Type B pancreatic cell (in vitro differentiated cells): Measurements from ENCODE around the gene EPN3. TPM values are rescaled to one million over a fixed set of nuclear protein-coding genes. Genes with fewer than 3 reads are reported as not detected.

ENCODE experiments used
- DNase-seq: peaks from one replicate; pipeline ENCODE4 v3.0.0; 2021; ENCODE audit warnings: mixed read lengths; ENCODE audit not compliant: unreplicated experiment; ENCODE audit errors: extremely low spot score
- H3K27ac Mint-ChIP-seq: 2 replicates; pipeline ENCODE4 v1.8.0; 2021; ENCODE audit warnings: mild to moderate bottlenecking, mixed read lengths
- H3K27me3 Mint-ChIP-seq: 2 replicates; pipeline ENCODE4 v1.8.0; 2021; ENCODE audit warnings: mixed read lengths
- H3K36me3 Mint-ChIP-seq: 2 replicates; pipeline ENCODE4 v1.8.0; 2021; ENCODE audit warnings: mixed read lengths
- H3K4me1 Mint-ChIP-seq: one replicate; pipeline ENCODE4 v1.8.0; 2021; ENCODE audit warnings: mixed read lengths; ENCODE audit not compliant: unreplicated experiment
- H3K4me3 Mint-ChIP-seq: 2 replicates; pipeline ENCODE4 v1.8.0; 2021; ENCODE audit warnings: mild to moderate bottlenecking, mixed read lengths
- H3K9me3 Mint-ChIP-seq: 2 replicates; pipeline ENCODE4 v1.8.0; 2021; ENCODE audit warnings: mixed read lengths
- total RNA-seq: library from RNA; stranded (reverse); gene quantifications from 2 replicates; pipeline ENCODE4 v1.2.1, GENCODE V29; 2021; ENCODE audit warnings: low replicate concordance
- TF ChIP-seq, protein P1 (sequence below): fragments of 200-600 bp; sonication (generic); conservative IDR thresholded peaks from 2 replicates; pipeline ENCODE4 v1.5.0; 2021; ENCODE audit warnings: antibody characterized with exemption, mild to moderate bottlenecking

The EPN3 gene
- total RNA-seq, 1 donor from 2014 or later = 41.7 TPM

DNA sequence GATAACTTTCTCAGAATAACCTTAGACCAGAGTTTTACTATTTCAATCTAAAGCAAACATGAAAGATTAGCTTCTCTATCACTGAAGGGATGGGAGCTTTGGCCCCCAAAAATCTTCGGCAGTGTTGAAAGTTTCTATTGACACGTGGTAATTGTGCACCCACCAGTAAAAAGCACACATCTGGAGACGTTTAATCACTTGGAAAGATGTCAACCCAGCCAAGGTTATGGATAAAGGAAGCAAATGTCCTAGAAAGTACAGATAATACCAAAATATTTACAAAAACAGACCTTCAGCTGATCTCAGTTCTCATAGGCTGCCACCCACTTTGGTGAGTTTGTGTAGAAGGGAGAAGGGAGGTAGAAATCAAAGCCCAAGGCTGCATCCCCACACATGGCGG, 19.0 kb upstream of the EPN3 start:
- Mint-ChIP-seq H3K27me3 (no peaks in the 10 kb centered on the region), H3K4me1 (peaks cover 49% of the 10 kb centered on the region), H3K9me3 (no peaks in the 10 kb centered on the region), H3K4me3 (no peak overlapping the region), H3K36me3 (no peaks in the 10 kb centered on the region), H3K27ac (no peak overlapping the region)
- TF ChIP-seq, protein P1, sequence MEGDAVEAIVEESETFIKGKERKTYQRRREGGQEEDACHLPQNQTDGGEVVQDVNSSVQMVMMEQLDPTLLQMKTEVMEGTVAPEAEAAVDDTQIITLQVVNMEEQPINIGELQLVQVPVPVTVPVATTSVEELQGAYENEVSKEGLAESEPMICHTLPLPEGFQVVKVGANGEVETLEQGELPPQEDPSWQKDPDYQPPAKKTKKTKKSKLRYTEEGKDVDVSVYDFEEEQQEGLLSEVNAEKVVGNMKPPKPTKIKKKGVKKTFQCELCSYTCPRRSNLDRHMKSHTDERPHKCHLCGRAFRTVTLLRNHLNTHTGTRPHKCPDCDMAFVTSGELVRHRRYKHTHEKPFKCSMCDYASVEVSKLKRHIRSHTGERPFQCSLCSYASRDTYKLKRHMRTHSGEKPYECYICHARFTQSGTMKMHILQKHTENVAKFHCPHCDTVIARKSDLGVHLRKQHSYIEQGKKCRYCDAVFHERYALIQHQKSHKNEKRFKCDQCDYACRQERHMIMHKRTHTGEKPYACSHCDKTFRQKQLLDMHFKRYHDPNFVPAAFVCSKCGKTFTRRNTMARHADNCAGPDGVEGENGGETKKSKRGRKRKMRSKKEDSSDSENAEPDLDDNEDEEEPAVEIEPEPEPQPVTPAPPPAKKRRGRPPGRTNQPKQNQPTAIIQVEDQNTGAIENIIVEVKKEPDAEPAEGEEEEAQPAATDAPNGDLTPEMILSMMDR = no peak
- no peak for DNase-seq

GRCh38 chr17:50514388-50514787, 18.1 kb upstream of the EPN3 start:
- Mint-ChIP-seq H3K27ac (no peak overlapping the region), H3K36me3 (no peaks in the 10 kb centered on the region), H3K27me3 (no peaks in the 10 kb centered on the region), H3K9me3 (no peaks in the 10 kb centered on the region), H3K4me3 (no peak overlapping the region), H3K4me1 (peaks cover 48% of the 10 kb centered on the region)
- TF ChIP-seq, protein P1 = no peak
- no peak for DNase-seq

- Mint-ChIP-seq H3K27ac (no peak overlapping the region), H3K4me1 (peaks cover 44% of the 10 kb centered on the region), H3K9me3 (no peaks in the 10 kb centered on the region), H3K36me3 (no peaks in the 10 kb centered on the region), H3K27me3 (no peaks in the 10 kb centered on the region), H3K4me3 (no peak overlapping the region)
- TF ChIP-seq, protein P1 = no peak
- DNase-seq = no peak
Observed at GRCh38 chr17:50514936-50515702, 17.4 kb upstream of the EPN3 start.

DNA sequence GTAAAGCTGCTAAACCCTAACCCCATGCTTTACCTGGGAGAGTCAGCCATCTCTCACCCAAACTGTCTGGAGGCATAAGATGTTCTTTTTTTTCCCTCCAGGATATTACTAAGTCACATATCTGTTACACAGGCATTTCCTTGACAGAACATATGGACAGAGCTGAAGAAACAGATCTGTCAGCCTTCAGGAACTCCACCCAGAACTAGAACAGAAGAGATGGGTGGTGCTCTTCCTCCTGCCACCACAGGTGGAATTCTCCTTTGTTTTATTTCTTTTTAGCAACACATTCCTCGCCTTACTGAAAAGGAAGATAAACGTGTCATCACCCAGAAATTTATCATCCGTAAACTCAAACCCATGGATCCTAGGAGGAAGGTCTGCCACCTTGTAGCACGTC, 15.5 kb upstream of the EPN3 start:
- peak overlapping the region; percentile 58 for H3K27ac Mint-ChIP-seq
- no peak for DNase-seq
- TF ChIP-seq, protein P1 = no peak
- no peaks in the 10 kb centered on the region for H3K9me3 Mint-ChIP-seq
- H3K27me3 Mint-ChIP-seq = no peaks in the 10 kb centered on the region
- H3K4me3 Mint-ChIP-seq = no peak overlapping the region
- no peaks in the 10 kb centered on the region for H3K36me3 Mint-ChIP-seq
- peaks cover 29% of the 10 kb centered on the region for H3K4me1 Mint-ChIP-seq

DNA sequence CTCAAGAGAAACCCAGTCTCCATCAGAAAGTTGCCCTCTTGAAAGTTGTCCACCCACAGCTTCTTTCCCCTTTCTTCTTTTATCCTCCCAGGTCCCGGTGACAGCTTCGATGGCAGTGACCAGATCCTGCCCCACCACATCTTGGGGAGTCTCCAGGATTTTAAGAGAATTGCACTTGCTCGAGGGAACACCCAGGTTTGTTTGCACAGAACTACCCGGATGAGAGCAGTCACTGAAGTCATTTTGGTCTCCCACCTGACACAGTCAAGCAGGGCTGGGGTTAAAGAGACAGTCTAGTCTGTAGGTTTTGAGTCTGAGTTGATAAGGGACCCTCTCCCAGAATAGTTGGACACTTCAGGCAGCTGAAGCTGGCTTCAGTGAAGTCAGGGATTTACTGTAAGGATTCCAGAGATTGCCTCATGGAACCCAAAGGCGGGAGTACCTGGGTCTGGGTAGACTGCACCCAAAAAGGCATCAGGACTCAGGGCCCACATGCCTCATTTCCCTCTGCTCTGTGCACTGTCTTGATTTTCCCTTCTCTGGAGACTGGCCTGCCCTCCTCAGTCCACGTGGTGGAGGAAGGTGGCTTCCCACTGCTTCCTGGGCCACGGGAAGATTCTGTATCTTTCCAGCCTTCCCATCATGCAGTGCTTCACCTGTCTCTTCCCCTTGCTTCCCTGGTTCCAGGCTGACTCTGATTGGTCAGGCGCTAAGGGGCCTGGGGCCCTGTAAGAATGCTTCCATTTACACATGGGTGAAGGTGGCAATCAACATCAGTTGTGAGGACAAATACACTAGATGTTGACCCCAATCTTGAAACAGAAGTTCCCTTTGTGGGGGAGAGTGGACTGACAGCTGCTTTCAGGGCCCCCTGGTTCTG, 14.8 kb upstream of the EPN3 start:
- H3K27ac Mint-ChIP-seq = no peak overlapping the region
- DNase-seq = no peak
- no peaks in the 10 kb centered on the region for H3K27me3 Mint-ChIP-seq
- H3K4me3 Mint-ChIP-seq = no peak overlapping the region
- H3K36me3 Mint-ChIP-seq = no peaks in the 10 kb centered on the region
- no peaks in the 10 kb centered on the region for H3K9me3 Mint-ChIP-seq
- TF ChIP-seq, protein P1 = no peak
- H3K4me1 Mint-ChIP-seq = peaks cover 29% of the 10 kb centered on the region
